ENCODE data around the gene SLIT3.
"Not testable (repeated sequence)": the region's sequence is repeated elsewhere in the genome, so short reads cannot be mapped to it uniquely, and the experiment has no call there.

SLIT3 gene

DNA sequence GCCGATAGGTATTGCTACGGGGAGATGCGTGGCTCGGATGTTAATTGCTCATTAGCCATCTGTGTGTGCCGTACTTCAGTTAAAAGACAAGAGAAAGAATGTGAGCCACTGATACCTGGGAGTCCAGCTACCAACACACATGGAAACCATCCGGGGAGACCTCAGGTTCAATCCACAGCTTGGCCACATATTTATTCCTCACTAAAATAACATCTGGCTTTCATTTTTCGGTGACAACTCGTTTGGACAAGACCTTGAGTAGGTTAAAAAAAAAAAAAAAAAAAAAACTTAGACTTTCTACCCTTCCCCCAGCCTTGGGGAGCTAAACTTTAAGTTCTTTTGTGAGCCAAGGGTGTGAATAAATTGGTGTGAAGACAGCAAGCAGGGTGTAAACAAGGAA is 84.1 kb downstream of the SLIT3 start:
- DNase-seq, result no peak

DNA sequence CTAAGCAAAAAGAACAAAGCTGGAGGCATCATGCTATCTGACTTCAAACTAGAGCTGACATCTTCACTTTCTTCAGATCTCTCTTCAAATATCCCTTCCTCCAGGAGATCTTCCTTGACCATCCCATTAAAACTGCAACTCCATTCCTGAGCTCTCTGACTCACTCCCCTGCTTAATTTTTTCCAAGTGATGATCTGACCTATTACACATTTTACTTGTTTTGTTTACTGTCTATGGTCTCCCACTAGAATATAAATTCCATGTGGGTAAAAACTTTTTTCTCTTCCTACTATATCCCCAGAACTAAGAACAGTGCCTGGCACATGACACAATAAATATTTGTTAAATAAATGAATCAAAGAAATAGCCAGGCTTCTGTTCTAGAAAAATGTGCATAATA is 87.5 kb downstream of the SLIT3 start:
- no peak for DNase-seq

DNA sequence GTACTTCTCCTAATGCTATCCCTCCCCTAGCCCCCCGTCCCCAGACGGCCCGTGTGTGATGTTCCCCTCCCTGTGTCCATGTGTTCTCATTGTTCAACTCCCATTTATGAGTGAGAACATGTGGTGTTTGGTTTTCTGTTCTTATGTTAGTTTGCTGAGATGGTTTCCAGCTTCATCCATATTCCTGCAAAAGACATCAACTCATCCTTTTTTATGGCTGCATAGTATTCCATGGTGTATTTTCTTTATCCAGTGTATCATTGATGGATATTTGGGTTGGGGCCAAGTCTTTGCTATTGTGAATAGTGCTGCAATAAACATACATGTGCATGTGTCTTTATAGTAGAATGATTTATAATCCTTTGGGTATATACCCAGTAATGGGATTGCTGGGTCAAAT is 89.2 kb downstream of the SLIT3 start:
- DNase-seq, result not testable (repeated sequence)

DNA sequence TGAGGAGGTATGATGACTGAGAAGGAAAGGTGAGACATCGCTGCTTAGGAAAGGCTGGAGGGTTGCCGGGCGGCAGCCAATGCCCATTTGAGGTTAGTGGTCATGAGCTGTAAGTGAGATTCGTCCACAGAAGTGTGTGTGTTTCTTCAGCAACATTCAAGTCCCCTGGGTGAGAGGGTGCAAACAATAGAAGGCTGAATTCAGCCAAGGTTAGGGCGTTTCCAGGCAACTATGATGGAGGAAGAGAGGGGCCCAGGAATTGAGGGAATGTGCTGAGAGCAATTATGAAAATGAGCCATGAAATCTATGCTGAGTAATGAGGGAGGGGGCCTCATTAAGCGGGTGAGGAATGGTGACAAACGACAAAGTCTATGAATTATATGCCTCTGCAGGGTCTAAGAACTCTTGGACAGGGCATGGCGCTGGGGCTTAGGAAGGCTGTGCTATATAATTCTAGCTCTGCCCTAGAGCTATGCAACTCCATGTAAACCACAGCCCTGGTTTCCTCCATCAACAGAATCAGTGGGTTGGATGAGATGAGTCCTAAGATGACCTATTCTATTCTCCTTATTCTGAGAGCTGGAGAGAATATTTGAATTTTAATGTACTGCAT is 96.0 kb downstream of the SLIT3 start:
- DNase-seq, result no peak

DNA sequence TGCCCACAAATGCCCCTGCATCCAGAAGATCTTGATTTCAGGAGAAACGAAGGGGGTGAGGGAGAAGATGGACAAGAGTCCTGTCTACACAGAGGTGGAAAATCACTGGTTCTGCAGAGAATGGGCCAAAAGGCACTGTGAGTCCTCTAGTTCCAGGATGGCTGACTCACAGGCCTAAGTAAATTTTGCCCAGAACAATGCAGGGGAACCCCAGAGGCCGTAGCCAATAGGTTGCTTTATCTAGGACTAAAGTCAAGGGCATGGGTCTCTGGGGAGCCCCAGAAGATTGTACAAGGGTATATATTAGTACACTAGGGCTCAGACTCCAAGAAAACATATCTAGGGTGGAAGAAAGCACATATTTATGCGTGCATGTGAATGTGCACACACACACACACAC is 98.0 kb downstream of the SLIT3 start:
- DNase-seq, result no peak

DNA sequence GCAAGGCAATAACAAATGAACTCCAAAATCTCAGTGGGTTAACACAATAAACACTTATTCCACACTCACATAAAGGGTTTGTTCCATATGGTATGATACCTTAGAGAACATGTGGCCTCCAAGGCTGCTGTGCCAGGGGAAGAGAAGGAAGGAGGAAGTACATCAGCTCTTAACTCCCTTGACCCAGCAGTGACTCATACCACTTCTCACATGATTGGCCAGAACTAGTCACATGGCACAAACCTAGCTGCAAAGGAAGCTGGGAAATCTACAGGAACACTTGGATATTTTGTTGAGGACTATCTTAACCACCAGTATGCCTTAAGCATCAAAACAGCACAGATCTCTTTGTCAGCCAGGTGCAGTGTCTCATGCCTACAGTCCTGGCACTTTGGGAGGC is 99.3 kb downstream of the SLIT3 start:
- DNase-seq, result no peak

DNA sequence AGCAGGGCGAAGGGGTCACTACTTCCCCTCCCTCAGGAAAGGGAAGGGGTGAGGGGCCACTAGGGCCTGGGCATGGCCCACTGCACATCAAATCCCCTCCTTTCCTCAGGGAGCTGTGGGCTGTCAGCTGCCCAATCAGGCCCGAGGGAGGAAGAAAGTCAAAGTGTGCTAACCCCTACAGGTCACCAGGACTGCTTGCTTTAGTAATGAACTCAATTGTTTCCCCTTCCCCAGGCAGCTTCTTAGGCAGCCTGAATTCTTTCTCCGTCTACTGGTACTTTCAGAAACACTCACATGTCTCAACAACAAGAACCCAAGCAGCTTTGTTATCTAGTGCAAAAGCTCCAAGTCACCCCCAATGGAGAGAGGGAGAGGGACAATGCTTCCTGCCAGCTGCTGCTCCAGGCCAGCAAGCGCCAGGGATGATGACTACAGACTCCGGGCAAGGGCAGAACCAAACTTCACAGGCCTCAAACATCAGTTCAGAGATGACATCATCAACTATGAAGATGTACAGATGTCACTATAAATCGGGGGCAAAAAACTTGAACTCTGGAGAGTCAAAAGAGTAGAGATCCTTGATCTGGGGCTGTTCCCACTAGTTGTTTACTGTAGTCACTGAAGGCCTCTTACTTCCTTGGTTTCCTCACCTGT is 100.7 kb downstream of the SLIT3 start:
- DNase-seq, result no peak

DNA sequence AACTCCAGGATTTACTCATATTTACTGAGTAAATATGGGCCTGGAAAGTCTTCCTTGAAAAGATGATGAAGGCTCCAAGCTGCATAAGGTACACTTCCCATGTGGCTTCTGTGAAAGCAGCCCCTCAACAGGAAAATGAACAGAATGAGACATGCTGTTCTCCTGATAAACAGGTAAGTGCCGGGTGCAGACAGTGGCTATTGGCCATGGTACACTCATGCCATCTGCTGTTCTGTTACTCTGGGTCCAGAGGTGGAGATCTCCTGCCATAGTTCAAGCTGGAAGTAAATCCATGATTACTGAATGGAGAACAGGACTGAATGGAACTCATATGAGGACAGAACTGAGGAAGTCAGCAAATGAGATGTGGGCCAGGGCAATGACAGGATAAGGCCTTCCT is 103.6 kb downstream of the SLIT3 start:
- no peak for DNase-seq

DNA sequence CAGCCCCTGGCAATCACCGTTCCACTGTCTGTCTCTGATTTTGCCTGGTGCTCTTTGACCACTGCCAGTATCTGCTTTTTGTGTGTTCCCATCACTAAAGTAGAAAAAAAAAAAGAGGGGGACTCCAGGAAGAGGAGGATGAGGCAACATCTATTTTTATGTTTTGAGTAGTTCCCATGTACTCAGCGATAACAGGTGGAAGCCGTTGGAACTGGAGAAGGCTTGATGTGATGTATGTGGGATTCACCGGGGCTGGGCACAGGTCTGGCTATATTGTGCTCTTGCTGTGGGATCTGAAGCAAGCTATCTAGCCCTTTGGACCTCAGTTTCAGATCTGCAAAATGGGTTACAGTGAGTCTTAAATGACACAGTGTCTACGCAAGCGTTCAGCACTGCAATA is 104.9 kb downstream of the SLIT3 start:
- no peak for DNase-seq

DNA sequence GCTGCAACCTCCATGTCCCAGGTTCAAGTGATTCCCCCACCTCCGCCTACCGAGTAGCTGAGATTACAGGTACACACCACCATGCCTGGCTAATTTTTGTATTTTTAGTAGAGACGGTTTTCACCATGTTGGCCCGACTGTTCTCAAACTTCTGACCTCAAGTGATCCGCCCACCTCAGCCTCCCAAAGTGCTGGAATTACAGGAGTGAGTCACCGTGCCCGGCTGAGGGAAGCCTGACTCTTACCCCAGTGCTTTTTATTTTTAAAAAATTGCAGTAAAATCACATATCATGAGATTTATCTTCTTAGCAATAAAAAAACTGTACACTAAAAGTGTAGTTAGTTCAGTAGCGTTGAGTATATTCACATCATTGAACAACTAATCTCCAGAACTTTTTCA is 105.3 kb downstream of the SLIT3 start:
- no peak for DNase-seq

DNA sequence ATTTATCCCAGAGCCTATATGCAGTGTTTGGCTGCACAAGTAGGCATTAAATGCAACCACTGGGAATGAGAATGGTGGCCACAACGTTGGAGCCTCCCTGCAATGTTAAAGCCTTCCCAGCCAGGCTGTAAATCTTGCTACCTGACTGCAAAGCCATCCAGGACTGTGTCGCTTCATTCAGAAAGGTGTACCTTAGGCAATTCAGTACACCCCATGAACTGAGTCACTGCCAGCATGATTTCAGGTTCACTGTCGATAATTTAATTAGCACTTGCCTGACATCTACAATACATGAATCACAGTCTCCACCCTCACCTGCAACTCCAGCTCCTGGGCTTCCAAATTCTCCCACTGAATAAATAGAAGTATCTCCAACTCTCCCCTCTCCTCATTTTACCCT is 108.4 kb downstream of the SLIT3 start:
- DNase-seq, result no peak

DNA sequence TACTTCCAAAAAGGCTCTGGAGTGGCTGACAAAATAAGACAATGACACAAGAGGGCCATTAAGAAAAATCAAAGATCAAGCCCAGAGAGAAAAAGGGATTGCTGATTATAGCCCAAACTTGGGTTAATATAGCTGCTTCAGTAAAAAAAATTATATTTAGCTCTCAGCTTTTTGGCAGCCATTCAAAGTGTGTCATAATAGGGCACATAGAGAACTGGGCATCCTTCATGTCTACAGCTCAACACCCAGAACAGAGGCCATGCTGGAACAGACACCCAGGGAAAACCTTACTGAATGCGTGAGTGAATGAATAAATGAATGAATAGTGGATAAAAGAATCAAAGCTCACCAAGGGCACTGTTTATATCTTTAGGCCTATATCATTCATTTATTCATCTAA is 110.1 kb downstream of the SLIT3 start:
- DNase-seq, result no peak

- no peak for DNase-seq
These were observed 115.3 kb downstream of the SLIT3 start for GRCh38 chr5:169185626-169186025.

- DNase-seq, result no peak
These were observed 117.4 kb downstream of the SLIT3 start for GRCh38 chr5:169183576-169183975.

- DNase-seq, result no peak
These were observed 118.1 kb downstream of the SLIT3 start for GRCh38 chr5:169182797-169183196.

DNA sequence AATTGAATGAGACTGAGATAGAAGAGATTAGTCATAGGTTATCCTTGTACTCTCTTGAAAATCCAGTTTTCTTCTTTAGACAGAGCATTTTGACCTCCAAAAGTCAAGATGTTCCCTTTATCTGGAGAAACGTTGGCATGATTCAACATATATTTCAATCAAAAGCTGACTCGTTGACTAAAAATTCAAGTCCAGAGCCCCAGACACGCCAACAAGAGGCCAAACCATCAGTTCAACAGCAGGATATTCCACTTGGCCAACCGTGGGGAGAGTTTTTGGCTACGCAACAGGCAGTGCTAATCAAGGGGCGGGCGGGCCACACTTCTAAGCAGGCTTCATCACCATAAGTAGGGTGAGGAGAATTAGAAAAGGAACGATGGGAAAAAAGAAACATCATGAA is 119.1 kb downstream of the SLIT3 start:
- DNase-seq, result no peak

DNA sequence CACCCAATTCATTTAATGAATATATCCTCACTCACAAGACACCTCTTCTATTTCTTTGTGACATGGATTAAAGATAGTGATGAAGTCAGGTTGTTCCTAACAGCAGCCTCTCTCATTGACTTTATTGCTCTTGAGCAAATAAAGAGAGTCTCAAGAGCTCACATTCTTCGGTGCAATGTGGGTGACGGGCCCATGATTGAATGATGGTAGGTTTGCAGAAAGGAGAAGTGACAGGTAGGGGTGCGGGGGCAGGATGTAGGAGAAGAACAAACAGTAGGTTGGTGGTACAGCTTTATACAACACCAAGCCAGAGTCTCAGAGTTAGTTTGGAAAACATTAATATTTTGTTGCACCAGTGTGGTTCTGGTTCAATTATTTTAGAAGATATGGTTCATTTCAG is 122.2 kb downstream of the SLIT3 start:
- DNase-seq, result no peak

DNA sequence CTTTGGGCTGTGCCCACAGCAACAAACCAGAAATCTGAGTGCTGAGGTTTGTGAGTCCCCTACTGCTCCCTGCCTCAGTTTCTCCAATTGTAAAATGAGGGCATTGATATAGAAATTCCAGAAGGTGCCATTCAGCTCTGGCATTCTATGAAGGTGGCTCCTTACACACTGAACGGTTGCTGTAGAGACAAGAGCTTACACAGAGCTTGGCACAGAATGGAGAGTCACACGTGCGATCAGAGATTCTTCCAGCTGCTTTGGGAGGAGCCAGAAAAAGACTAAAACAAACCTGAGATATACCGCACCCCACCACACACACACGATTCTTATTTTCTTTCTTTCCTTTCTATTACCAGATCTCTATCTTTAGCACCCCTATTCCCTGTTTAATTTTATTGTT is 122.7 kb downstream of the SLIT3 start:
- DNase-seq, result no peak

- DNase-seq, result no peak
These were observed 123.9 kb downstream of the SLIT3 start for GRCh38 chr5:169176709-169177694.

DNA sequence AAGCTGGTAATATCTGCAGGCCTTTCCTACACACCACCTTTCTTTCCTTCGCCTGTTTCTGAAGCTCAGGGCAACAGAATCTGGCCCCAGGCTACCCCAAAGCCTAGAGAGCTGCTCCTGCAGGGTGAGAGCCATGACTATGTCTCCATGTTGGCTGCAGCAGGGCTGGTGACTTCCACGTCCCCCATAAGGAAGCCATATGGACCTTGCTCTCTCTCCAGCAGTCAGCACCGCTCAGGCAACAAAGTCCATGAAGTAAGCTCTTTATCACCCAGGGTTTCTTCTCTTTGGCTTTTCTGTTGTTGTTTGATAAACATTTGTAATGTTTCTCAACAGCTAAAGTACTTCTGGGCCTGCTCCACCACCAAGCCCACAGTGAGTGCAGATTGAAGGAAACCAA is 125.2 kb downstream of the SLIT3 start:
- no peak for DNase-seq

DNA sequence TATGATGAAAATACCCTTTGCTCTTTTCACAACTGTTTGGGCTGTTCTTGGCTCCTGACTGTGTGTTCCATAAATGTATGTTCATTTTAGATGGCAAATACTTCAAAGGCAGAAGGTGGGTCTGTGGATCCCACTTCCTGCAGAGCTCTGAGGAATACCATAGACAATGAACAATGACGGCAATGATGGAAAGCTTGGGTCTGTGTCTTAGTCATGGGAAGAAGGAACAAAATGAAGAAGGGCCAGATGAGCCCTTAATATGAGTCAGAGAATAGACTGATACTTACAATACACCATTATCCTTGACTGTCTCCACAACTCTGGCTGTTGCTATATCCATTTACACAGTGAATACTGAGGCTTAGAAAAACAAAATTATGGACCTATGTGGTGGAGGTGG is 126.0 kb downstream of the SLIT3 start:
- no peak for DNase-seq

- no peak for DNase-seq
These were observed 127.6 kb downstream of the SLIT3 start for GRCh38 chr5:169173372-169173771.

- DNase-seq, result no peak
These were observed 129.4 kb downstream of the SLIT3 start for GRCh38 chr5:169171515-169171914.

DNA sequence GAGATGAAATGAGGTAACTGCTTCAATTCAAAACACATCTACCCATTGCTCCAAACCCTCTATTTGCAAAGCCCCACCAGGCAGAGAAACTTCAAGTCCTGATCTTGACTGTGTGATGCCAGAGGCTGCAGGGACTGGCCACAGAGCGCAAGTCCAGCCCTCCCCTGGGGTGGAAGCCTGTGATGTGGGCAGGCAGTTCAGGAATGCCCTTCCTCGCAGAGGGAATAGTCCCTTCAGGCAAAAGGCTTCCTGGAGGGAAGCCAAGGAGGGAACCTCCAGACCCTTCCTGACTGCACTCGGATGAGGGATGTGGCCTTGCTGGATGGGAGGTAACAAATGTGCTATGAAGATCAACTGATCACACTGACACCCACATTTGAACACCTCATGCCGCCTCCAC is 131.2 kb downstream of the SLIT3 start:
- DNase-seq, result no peak

Data from 8988T (cell line).